GM18526 (cell line): ENCODE results near the gene FAM234A.

Source experiments
- POLR2A ChIP-seq: IDR thresholded peaks from 3 replicates; pipeline ENCODE4 v1.6.1; 2011; ENCODE audit not compliant: insufficient read length; ENCODE audit errors: extremely low read depth

The FAM234A gene

GRCh38 chr16:234468-235305 lies at the start of gene FAM234A:
TSS of gene FAM234A (plus strand) at chr16:234821. CDS start at chr16:254414, 19,593 bp downstream.
- TF ChIP-seq POLR2A: peak; percentile 93

GRCh38 chr16:185213-185612 lies 49.4 kb upstream of the FAM234A start:
- no peak for TF ChIP-seq POLR2A

- no peak for TF ChIP-seq POLR2A
Measured at GRCh38 chr16:185691-186090, 48.9 kb upstream of the FAM234A start.

- TF ChIP-seq POLR2A: no peak
Measured at GRCh38 chr16:187330-187729, 47.3 kb upstream of the FAM234A start.

GRCh38 chr16:188674-189073 lies 45.9 kb upstream of the FAM234A start:
- no peak for TF ChIP-seq POLR2A

- no peak for TF ChIP-seq POLR2A
Measured at GRCh38 chr16:189604-190186, 44.9 kb upstream of the FAM234A start.

GRCh38 chr16:191831-192230 lies 42.8 kb upstream of the FAM234A start:
- TF ChIP-seq POLR2A: no peak

- TF ChIP-seq POLR2A: no peak
Measured at GRCh38 chr16:192686-193085, 41.9 kb upstream of the FAM234A start.

GRCh38 chr16:193441-193840 lies 41.2 kb upstream of the FAM234A start:
- no peak for TF ChIP-seq POLR2A

GRCh38 chr16:194516-194915 lies 40.1 kb upstream of the FAM234A start:
- TF ChIP-seq POLR2A: no peak

GRCh38 chr16:200388-200787 lies 34.2 kb upstream of the FAM234A start:
- no peak for TF ChIP-seq POLR2A

GRCh38 chr16:203246-203645 lies 31.4 kb upstream of the FAM234A start:
- TF ChIP-seq POLR2A: no peak

GRCh38 chr16:212999-213398 lies 21.6 kb upstream of the FAM234A start:
- no peak for TF ChIP-seq POLR2A

- no peak for TF ChIP-seq POLR2A
Measured at GRCh38 chr16:220021-220420, 14.6 kb upstream of the FAM234A start.

GRCh38 chr16:228151-228851 lies 6.3 kb upstream of the FAM234A start:
- TF ChIP-seq POLR2A: no peak
